AG20443 (cell line): ENCODE measurements around the gene ZBTB7C.

Source experiments
- DNase-seq: peaks from one replicate; pipeline ENCODE4 v3.0.0; 2012; ENCODE audit warnings: low spot score, mixed read lengths

The ZBTB7C gene

DNA sequence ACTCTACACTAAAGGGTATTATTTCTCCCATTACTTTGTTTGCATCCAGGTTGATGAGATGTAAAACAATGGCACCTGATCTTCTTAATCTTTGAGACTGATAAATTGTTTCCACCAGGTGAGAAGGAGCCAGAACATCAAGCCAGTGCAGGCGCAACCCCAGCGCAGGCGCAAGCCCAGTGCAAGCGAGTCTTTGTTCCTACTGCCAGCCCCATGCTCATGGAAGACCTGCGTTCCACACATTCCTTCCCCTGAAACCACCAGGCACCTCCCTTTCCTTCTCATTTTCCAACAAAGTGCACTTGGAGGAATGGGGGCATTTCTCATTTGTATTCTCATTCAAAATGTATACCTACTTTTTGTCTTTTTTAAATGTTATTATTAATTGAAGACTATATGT lies 290.0 kb downstream of the ZBTB7C start:
- no peak for DNase-seq

DNA sequence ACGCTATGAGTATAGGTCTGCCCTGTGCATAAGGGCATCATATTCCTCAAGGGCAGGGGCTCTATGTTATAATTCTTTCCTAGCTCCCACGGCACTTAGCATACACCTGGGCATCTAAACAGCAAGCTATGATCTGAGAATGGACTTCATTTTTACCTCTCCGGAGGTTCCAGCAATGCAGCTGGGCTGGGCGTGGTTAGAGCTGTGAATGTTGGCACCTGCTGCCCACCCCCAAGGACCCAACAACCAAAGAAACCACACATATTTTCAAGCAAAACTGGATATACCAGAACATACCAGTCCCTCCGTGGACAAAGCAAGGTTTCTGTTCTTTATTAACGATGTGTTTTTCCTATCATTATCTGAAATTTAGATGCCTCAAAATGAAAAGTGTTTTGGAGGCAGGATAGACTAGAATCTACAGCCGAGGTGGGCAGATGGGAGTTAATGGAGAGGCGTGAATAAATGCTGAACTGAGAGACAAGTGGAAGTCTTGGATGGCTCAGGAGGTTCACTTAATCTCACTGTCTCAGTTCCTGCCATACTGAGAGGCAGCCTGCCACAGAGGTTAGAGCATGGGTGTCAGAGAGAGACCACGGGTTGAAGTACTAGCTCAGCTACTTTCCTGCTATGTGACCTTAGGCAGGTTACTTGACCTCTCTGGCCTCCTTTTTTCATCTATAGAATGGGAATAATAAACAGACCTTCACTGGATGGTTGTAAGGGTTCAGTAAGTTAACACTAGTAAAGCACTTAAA lies 292.1 kb downstream of the ZBTB7C start:
- no peak for DNase-seq

DNA sequence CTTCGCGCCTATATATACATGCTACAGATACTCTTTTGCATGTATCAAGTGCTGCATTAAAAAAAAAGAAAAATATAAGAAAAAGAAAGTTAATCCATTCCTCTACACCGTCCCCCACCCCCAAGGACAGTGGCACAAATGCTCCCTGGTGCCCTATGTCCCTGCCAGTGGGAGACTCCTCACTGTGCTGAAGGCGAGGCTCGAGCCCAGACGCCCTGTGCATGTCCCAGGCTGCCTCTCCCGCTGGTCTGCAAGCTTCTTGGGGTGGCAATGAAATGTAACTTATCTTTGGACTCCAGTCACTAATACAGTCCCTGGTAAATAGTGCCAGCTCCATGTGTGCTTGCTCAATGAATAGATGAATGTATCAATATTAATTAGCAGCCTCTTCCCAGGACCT lies 293.2 kb downstream of the ZBTB7C start:
- DNase-seq = no peak

DNA sequence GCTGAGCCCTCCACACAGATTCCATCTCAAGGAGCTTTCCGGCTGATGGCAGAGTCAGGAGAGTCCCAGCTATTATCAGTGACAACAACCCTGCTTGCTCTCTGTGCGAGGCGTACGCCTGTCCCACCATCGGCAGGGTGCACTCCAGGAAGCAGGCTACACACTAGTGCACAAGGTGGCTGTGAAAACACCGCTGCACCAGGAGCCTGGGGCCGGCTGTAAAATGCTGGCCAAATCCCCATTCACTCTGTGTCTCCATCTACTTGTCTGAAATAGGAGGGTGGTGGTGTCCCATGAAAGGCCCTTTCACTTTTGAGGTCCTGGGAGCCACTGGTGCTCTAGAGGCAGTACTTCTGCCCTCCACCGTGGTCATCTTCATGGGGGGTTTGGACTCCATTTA lies 295.5 kb downstream of the ZBTB7C start:
- DNase-seq = no peak

DNA sequence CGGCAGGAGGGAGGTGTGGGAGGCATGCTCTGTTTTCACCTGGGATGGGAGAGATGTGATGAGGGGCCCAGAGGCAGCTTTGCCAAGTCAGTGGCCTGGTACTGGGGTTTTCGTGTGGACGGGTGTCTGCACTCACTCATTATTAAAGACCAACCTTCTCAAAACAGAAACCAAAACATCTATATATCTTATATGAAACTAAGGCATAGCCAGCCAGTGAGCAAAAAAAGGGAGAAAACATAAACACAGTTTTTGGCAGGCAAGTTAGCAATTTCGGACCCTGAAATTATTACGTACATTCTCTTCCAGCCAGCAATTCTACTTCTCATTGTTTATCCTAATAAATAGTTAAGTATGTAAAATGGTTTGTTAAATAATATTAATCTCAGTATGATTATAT lies 297.6 kb downstream of the ZBTB7C start:
- DNase-seq = no peak

DNA sequence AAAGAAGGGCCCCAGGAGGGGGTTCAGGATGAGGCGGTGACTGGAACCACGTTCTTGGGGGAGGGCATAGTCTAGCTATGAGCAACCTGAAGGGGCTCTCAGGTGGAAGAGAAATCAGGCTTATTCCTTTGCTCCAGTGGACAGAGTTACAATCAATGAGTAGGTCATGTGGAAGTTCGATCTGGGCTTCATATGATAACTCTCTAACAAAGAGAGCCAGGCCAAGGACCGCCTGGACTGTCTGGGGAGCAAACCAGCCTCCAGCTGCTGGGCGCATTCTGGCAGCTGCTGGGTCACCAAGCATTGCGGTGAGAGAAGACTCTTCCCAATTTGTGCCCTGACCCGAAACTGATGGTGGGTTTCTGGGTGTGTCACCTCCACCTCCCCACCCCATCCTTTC lies 298.4 kb downstream of the ZBTB7C start:
- DNase-seq = no peak

DNA sequence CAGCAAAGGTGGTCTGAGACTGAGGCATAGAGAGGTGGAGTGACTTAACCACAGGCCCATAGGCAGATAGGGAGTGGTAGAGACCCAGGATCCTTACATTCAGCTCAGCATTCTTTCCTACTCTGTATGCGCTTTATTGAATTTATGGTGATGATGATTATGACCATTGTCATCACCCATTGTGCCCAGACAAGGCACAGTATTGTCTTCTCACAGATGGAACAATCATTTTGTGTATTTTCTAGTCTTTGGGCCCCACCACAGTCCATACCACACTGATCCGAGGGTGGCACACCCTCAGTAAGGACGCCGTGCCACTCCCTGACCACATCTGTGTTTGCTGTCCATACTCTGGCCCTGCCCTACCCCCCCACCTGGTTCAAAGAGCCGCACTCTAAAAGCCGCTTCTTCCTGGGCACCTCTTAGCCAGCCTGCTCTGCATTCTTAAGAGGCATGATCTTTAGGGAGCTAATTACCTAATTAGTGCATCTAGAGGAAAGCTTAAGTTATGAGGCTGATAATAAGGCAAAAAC lies 299.2 kb downstream of the ZBTB7C start:
- no peak for DNase-seq

DNA sequence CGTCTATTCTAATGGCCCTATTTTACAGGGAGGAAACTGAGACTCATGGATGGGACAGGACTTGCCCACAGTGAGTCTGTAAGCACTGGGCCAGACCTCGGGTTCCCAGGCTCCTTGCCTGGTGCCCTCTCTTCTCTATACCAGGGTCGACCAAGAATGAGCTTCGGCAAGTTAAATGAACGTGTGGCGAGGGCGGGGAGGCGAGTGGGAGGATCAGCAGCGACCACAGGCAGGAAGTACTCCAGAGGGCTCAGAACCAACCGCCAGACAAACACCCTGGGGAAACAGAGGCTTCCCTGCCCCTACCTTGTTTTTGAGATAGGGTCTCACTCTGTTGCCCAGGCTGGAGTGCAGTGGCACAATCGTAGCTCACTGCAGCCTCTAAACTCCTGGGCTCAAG lies 301.0 kb downstream of the ZBTB7C start:
- no peak for DNase-seq

DNA sequence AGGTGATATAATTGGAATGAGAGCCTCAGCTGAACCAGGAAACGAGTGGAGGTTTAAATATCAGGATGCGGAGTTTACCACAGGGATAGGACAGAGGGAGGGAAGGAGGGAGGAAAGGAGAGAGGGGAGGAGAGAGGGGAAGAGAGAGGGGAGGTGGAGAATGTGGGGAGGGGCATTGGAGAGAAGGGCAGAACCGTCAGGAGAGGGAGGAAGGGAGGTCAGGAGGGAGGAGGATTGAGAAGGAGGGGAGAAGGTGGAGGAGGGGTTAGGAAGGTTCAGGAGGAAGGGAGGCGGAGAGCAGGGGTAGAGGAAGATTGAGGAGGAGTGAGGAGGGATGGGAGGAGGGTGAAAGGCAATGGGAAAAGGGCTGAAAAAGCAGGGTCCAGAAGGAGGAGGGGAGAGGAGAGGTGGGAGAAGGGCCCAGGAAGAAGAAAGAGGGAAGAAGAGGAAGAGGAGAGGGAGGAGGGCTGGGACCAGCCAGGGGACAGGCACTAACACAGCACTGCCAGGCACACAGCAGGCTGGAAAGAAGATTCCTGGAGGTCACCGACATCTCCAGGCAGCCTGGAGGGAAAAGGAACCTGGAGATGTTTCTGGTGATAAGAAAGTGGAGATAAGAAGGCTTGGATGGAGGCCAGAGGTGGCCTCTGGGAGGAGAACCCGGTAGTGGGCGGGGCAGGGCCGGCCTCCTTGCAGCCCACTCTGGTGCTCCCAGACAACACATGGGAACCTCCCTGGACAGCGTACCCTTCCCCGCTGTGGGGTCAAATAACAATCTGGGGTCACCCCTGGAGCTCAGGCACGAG lies 302.0 kb downstream of the ZBTB7C start:
- no peak for DNase-seq

DNA sequence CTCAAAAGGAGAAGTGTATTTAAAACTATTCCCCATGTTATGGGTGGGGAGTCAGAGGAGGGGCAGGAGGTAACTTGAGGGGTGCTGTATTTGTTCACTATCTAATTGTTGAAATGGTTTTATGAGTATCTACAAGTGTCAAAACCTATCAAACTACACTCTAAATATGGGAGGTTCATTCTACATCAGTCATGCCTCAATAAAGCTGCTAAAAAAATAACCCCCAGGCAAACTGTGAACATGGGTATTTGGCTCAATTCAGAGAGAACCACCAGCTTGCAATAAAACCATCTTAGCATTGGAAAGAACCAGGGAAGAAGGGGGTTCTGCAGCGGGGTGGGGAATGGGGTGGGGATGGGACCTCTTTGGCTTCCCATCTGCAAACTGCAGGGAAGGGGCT lies 302.7 kb downstream of the ZBTB7C start:
- DNase-seq = no peak

DNA sequence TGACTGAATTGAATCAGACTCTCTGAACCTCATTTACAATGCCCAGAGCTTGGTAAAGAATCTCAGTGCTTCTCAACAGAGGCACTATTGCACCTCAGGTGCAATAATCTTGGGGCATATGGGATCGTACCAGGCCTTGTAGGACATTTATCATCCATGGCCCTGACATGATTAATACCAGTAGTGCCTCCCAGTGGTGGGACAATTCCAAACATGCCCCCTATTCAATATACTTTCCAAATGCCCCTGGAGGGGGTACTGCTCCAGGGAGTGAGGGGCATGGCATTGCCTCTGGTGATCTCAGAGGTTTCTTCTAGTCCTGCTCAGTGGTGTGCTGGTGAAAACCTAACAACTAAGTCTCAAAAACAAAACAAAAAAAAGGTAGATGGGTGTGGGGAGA lies 303.9 kb downstream of the ZBTB7C start:
- DNase-seq = no peak

DNA sequence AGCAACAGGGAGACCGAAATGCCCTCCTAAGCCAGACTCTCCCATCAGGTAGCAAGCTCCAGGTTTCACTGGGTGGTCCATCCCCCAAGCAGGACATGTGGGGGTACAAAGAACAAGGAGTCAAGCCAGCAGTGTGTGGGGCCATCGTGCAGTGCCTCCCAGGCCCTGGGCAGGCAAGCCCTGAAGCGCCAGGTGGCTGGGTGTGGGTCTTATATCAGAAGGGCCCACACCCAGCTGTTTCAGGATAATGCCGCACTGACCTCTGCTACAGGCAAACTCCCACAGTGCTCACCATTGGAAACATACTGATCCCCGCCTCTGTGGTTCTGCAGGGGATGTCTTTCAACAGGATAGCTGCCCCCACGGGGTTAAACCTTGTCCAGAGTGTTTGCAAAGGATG lies 304.5 kb downstream of the ZBTB7C start:
- DNase-seq = no peak

DNA sequence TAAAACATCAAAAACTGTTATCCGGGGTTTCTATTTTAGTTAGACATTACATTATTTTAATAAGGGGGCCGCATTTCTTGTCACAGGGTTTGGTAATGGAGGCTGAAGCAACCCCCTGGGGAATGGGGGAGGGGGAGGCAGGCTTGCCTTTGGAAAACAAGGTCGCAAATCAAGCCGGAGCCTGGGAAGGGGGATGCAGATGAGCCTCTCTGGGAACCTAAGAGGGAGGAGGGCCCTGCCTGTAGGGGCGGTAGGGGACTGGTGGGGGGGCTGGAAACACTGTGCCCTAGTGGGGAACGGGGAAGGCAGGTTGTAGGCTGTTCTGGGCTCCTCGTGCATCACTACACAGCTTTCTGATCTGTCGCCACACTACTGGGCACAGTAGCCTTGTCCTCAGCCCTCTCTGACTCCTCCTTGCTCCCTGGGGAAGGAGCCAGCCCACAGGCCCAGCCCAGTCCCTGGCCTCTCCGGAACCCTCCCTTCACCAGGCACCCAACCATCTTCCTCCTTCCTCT lies 308.5 kb downstream of the ZBTB7C start:
- no peak for DNase-seq

DNA sequence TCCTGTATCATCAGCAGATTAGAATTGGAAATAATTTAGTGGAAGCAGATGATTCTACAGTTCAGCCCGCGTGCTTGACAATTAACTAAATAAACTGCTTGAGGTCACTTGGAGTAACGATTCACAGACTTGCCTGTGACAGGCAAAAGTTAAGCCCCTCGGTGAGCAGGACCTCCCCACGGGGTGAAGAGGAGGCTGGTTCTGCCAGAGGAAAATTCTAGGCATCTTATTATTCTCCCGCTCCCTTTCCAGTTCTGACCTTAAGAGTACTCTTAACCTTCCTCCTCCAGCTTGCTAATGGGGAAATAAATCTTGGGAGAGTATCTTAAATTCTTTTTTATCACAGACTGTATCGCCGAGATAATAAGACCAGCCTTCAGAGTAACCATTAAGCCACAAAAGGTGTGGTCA lies 309.0 kb downstream of the ZBTB7C start:
- no peak for DNase-seq

DNA sequence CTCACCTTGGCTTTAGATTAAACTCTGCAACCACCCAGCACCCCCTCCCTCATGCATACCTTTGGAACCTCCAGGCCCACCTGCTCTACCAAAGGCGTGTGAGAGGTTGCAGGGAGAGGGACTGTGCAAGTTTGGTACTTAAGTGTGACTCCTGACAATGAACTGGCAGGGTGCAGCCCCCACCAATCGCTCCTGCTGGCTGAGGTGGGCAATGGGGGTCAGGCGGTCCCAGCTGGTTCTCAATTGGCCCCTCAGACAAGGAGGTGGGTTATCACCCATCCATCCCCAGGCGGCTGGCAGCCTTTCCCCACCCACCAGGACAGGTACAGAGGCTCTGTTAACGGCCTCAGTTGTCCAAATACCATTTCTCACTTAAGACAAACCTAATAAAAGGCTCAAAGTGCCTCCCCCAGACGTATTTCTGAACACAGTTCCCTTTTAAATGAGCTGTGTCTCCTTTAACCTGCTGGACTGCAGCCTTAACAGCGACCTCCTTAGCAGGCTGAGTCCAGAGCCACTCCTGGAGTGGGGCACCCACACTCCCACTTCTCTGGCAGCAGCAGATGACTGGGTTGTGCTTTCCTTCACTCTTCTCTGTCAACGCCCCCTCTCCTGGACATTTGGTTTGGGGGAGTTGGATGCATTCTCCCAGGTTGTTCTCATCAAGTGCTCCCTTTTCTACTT lies 309.6 kb downstream of the ZBTB7C start:
- DNase-seq = no peak

DNA sequence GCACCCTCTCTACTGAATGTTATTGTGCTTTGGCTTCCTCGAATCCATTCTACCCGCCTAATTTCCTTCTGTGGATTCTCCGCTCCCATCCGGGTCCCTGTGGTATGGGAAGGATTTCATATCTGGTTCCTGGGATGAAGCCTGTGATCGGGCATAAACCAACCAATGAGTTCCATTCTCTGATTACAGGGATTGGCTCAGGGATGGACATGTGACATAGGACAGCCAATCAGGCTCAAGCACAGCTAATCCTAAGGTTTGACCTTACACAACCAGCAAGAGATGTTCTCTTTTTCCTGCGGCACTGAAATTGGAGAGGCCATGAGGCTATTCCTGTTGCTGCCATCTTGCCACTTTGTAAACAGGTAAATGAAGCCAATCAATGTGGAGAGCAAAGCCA lies 310.6 kb downstream of the ZBTB7C start:
- no peak for DNase-seq

DNA sequence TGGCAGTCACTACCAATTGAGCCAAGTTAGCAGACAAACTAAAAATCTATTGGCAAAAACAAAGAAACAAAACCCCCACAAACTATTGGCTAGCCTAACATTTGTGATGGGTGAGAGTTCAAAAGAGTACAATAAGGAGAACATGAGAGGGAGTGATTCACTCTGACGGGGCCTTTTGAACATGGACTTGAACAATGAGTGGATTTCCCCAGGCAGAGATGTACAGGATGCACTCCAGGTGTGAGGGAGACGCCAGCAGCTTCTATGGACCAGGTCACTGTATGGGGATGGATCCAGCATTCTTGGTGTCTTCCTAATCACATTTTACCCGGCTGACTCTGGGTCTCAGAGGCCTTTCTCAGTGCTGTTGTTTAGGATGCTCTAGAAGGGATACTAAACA lies 311.2 kb downstream of the ZBTB7C start:
- no peak for DNase-seq

DNA sequence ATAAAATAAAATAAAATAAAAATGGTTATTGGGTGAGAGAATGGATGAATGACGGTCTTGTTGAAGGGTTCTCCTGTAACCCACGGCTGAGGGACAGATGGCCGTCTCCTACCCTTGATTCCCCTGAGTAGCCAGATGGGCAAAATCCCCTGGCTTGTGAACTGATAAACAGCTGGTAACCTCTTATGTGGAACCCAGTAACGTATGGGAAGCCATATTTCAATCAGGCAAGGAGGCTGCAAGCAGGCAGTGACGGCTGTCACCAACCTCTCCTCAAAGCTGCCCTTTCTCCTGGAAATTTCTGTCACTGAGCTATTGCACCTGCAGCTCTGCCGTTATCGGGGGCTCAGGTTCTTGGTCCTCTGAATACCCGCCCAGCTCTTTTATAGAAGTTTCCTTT lies 313.5 kb downstream of the ZBTB7C start:
- DNase-seq = no peak

DNA sequence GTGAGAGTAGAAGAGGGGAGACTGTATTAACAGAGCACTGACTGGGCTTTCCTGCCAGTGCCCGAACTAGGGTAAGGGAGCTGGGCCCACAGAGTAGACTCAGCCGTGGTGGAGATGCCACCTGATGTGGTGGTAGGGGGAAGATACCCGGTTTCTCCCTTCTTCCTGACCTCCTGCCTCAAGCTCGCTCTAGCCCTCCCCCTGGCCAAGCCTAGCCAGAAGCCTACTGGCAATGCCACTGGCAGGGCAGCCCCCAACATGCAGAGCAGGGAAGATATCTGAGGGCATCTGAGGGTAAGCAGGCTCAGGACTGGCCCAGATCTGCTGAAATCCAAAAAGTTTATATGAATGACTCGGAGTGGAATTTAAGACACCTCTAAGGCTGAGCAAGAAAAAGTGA lies 316.1 kb downstream of the ZBTB7C start:
- no peak for DNase-seq

DNA sequence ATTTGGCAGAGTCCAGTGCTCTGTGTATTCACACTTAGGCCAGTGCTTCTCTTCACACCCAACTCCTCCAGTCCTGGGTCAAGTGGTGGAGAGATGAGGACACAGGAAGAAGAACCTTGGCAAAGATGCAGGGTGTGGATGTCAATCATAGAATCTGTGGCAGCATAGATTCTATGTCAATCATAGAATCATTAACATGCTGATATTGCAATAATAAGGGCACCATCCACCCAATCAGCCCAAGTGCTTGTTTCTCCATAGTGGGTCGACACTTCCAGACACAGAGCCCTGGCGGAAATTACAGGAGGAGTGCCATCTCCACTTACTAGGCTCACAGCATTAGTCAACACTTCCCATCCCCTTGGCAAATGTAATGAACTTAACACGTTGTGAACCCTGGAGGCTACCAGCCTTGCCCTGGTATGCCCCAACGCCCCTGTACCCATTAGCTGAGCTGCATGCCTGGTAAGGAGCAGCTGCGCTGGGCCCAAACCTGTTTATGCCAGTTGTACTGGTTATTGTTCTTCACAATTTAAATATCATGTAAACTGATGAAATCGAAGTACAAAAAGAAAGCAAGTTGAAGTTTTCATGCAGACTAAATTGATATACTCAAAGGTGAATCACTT lies 317.2 kb downstream of the ZBTB7C start:
- no peak for DNase-seq

DNA sequence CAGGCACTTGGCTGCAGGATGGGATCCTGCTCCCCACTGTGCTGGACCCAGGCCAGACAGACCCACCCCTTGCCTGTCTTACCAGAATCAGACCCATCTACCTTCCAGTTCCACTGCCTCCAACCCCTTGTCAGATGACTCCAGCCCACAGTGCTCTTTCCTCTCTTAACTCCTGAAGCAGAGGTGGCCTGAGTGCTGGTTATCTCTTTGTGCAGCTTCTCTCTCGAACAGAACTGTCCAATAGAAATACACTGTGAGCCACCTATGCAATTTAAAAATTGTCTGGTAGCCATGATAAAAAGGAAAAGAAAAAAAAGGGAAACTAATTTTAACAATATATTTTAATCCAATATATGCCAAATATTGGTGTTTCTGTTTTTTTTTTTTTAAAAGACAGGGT lies 318.5 kb downstream of the ZBTB7C start:
- no peak for DNase-seq

DNA sequence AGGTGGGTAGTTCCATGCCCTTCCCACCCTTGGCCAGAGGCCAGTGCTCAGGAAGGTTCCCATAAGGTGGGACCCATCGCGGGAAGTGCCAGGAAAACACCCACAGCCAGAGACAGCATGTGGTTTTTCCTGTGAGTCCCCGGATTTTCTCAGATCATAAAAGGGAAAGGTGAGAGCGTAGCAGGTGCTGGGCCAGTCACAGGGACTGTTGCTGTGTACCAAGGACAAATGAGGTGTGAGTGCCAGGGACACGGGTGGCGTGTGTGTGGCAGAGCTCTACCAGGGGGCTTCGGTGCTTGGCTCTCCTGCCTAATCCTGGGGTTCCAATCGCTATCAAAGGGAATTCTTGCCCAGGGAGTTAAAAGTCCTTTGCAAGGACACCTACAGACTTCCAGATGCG lies 319.2 kb downstream of the ZBTB7C start:
- no peak for DNase-seq
